ENCODE data around the gene DDRGK1.
"Not testable (repeated sequence)": the region's sequence is repeated elsewhere in the genome, so short reads cannot be mapped to it uniquely, and the experiment has no call there.

The DDRGK1 gene

GRCh38 chr20:3165473-3166337 is 38.8 kb downstream of the DDRGK1 start:
- no peak for DNase-seq (ENCODE audit: low read depth in 2 of 2)

DNA sequence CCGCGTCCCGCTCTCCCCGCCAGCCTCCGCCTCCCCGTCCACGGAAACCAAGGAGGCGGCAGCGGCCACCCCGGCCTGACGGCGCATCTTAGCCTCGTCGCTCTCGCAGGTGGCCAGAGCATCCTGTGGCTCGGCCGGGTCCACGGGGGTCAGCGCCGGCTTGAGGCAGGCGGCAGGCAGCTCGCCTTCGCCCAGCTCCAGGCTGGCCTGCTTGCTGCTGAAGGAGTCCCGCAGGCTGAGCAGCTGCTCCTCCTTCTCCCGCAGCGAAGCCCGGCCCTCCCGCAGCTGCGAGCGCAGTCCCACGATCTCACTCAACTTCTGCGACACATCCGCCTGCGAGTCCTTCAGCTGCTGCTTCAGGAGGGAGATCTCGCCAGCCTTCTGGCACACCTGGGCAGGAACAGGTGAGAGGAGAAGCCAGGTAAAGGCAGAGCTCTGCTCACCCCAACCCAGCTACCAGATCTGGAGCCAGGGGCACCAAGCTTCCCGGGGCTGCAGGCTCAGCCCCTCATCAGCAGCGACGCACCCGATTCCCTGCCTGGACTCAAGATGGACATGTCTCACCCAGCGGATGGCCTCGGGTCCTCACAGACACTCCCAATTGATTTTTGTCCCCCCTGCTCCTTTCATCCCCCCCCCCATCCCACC is 39.6 kb downstream of the DDRGK1 start:
- no peak for DNase-seq (ENCODE audit: low read depth in 2 of 2)

DNA sequence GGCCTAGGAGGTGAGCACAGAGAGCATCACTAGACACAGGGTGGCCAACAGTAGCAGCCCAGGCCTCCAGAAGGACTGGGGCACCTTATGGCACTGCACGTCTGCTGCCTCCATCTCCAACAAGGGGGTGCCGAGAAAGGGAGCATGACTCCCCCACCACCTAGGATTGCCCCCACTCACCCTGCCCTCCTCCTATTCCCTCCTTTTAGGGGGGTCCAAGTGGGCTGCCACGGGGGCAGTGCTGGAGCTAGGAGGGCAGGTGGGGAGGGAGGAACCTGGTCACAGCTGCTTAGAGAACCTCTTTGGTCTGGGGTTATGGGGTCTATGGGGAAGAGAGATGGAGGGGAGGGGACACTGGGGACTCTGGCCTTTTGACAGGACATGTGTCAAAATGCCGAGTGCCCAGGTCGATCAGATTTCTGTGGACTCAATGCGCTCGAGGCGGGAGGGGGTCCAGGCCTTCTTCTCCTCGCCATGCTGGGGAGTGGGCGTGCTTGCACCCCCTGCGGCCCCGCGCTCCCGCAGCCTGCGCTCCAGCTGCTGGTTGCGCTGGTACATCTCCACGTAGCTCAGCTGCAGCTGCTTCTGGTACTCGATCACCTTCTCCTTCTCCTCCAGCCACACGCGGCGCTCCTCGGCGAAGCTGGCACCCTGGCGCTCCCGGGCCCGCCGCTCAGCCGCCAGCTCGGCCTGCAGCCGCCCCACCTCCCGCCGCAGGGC is 40.3 kb downstream of the DDRGK1 start:
- no peak for DNase-seq (ENCODE audit: low read depth in 2 of 2)

GRCh38 chr20:3163099-3164042 is 41.1 kb downstream of the DDRGK1 start:
- DNase-seq (ENCODE audit: low read depth in 2 of 2) = no peak

DNA sequence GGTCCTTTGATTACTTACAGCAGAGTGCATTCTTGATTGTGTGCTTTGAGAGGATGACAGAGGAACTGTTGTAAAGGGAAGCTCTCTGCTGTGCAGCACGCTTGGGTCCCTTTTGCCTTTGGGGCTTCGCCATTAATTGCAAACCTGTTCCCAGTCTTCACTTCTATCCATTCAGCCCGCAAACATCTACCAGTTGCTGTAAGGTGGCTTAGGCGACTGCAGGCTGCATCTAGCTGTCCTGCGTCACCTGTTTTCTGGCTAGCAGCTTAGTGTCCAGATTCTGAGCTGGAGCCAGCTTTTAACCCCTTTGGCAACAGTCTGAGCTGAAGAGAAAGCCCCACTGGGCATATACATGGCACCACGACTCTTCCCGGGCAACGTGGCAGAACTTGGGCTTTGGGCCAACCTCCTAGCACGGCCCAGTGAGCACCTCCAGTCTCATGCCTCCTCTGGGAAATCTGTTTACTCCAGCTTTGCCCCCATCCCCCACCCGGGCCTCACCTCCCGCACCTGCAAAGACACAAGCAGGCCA is 42.3 kb downstream of the DDRGK1 start:
- DNase-seq (ENCODE audit: low read depth in 2 of 2) = no peak

- no peak for DNase-seq (ENCODE audit: low read depth in 2 of 2)
Observed at GRCh38 chr20:3161316-3162079, 43.0 kb downstream of the DDRGK1 start.

DNA sequence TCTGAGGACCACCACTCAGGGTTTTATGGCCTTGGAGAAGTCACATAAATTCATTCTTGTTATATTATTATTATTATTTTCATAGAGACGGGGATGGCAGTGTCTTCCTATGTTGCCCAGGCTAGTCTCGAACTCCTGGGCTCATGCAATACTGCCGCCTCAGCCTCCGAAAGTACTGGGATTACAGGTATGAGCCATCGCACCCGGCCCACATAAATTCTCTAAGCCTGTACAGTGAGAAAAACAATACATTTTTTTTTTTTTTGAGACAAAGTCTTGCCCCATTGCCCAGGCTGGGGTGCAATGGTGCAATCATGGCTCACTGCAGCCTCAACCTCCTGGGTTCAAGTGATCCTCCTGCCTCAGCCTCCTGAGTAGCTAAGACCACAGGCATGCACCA is 44.1 kb downstream of the DDRGK1 start:
- DNase-seq (ENCODE audit: low read depth in 2 of 2) = no peak

DNA sequence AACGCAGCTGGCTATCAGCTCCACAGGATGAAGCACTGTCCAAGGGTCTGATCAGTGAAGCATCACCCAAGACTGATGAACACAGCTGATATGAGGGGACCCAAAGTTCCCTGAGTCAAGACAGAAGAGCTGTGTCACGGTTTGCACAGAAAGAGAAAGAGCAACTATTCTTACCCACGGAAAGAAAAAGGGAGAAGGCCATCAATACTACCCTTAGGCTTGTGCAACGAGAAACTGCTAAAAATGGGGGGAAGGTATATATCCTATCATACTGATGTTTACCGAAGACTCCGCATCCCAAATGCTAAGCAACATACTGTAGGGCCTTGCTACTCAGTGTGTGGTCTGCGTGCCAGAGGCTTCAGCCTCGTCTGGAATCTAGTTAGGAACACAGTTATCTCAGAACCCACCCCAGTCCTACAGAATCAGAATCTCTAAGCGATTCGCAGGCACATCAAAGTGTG is 45.5 kb downstream of the DDRGK1 start:
- no peak for DNase-seq (ENCODE audit: low read depth in 2 of 2)

DNA sequence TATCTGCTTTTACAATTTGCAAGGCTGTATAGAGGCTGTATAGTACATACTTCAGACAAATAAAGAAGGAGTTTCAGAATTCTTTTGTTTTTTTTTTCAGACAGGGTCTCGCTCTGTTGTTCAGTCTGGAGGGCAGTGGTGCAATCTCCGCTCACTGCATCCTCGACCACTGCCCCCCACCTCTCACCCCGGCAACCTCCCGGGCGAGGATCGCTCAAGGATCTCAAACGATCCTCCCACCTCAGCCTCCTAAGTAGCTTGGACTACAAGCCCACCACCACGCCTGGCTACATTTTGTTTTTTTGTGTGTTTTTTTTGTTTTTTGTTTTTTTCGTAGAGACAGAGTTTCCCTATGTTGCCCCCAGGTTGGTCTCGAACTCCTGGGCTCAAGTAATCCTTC is 46.7 kb downstream of the DDRGK1 start:
- no peak for DNase-seq (ENCODE audit: low read depth in 2 of 2)

GRCh38 chr20:3156811-3157619 is 47.5 kb downstream of the DDRGK1 start:
- no peak for DNase-seq (ENCODE audit: low read depth in 2 of 2)

DNA sequence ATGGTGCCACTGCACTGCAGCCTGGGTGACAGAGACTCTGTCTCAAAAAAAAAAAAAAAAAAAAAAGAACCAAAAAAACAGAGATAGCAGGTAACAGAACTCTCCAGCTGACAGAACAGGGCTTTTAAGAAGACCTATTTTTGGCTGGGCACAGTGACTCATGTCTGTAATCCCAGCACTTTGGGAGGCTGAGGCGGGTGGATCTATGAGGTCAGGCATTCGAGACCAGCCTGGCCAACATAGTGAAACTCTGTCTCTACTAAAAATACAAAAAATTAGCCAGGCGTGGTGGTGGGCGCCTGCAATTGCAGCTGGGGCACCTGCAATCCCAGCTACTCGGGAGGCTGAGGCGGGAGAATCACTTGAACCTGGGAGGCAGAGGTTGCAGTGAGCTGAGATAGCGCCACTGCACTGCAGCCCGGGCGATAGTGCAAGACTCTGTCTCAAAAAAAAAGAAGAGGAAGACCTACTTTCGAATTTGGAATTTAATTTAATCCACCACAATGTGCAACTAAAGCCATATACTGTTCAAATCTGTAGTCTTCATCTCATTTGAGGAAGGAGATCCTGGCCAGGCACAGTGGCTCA is 52.3 kb downstream of the DDRGK1 start:
- not testable (repeated sequence) for DNase-seq (ENCODE audit: low read depth in 2 of 2)

DNA sequence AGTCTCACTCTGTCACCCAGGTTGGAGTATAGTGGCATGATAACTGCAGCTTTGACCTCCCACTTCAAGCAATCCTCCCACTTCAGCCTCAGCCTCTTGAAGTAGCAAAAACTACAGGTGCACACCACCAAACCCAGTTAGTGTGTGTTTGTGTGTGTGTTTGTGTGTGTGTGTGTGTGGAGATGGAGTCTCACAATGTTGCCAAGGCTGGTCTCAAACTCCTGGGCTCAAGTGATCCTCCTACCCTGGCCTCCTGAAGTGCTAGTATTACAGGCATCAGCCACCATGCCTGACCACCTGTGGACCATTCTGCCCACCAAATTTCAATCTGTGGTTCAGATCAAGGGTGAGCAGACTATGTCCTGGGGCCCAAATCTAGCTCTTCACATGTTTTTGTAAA is 53.6 kb downstream of the DDRGK1 start:
- DNase-seq (ENCODE audit: low read depth in 2 of 2) = no peak

DNA sequence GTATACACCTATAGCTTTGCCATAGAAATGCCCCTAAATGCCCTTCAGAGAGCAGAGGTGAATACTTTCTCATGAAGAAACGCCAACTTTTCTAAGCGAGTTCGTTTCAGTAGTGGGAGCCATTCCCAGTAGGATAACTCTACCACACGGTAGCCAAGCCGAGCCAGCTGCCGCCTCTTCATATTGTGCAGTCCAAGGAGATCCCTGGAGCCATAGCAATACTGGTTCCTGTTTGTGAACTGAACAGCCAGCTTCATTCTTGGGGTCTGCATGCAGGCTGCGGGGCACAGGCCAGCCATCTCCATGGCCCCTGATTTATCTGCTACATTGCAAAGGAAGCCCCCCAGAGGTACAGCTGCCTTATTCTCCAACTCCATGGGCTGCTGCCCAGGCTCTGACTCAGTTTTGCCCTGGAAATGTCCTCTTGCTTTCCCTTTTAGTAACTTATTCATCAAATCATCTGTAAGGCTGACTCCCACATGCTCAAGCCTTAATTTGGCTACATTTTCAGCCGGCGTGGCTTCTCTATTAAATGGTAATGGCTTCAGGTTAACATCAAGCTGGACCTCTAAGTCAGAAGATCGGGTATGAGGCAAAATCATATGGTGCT is 57.6 kb downstream of the DDRGK1 start:
- DNase-seq (ENCODE audit: low read depth in 2 of 2) = no peak

GRCh38 chr20:3141757-3142156 is 62.7 kb downstream of the DDRGK1 start:
- no peak for DNase-seq (ENCODE audit: low read depth in 2 of 2)

Data from stimulated activated CD8-positive, alpha-beta memory T cell treated with anti-CD3 and anti-CD28 coated beads, Interleukin-15, amount 100 ng/mL, for 4 hours (primary cell).